Mesothelial cell of epicardium (in vitro differentiated cells): Measurements from ENCODE around the gene POLRMT. TPM values are rescaled to one million over a fixed set of nuclear protein-coding genes. Genes with fewer than 3 reads are reported as not detected.

ENCODE experiments used
- DNase-seq, 2 experiments: peaks; one replicate each; pipeline ENCODE4 v3.0.0; 2021; ENCODE audit warnings: low spot score in 2 of 2; ENCODE audit not compliant: unreplicated experiment in 2 of 2
- H3K27ac Mint-ChIP-seq: 2 replicates; pipeline ENCODE4 v1.8.0; 2021; ENCODE audit warnings: mixed read lengths
- H3K27me3 Mint-ChIP-seq: 2 replicates; pipeline ENCODE4 v1.8.0; 2021; ENCODE audit warnings: low read depth, mixed read lengths
- H3K36me3 Mint-ChIP-seq: 2 replicates; pipeline ENCODE4 v1.8.0; 2021; ENCODE audit warnings: mixed read lengths
- H3K4me1 Mint-ChIP-seq: 2 replicates; pipeline ENCODE4 v1.8.0; 2021; ENCODE audit warnings: mixed read lengths
- H3K4me3 Mint-ChIP-seq: 2 replicates; pipeline ENCODE4 v1.8.0; 2021; ENCODE audit warnings: mild to moderate bottlenecking, moderate library complexity, mixed read lengths
- H3K9me3 Mint-ChIP-seq: 2 replicates; pipeline ENCODE4 v1.8.0; 2021; ENCODE audit warnings: mixed read lengths
- CTCF ChIP-seq: fragments of 200-600 bp; sonication (generic); IDR thresholded peaks from one replicate; pipeline ENCODE4 v1.5.0; 2021; ENCODE audit warnings: antibody characterized with exemption; ENCODE audit not compliant: unreplicated experiment
- total RNA-seq: library from RNA; stranded (reverse); gene quantifications from 3 replicates; pipeline ENCODE4 v1.2.1, GENCODE V29; 2021

Gene POLRMT
- total RNA-seq, 1 donor from 2014 or later: 56.4 TPM

- no peak for TF ChIP-seq CTCF
- Mint-ChIP-seq H3K36me3 (no peaks in the 10 kb centered on the region), H3K4me1 (peaks cover 17% of the 10 kb centered on the region), H3K27me3 (no peaks in the 10 kb centered on the region), H3K9me3 (no peaks in the 10 kb centered on the region), H3K27ac (no peak overlapping the region), H3K4me3 (no peak overlapping the region)
- no peak for DNase-seq
These were observed 54.1 kb downstream of the POLRMT start for GRCh38 chr19:579111-579841.

- no peak overlapping the region for H3K27ac Mint-ChIP-seq
These were observed 55.6 kb downstream of the POLRMT start for GRCh38 chr19:577439-578392.

GRCh38 chr19:576768-577438 is 56.4 kb downstream of the POLRMT start:
- no peak overlapping the region for H3K4me3 Mint-ChIP-seq
- peaks cover 25% of the 10 kb centered on the region for H3K4me1 Mint-ChIP-seq
- H3K36me3 Mint-ChIP-seq: no peaks in the 10 kb centered on the region
- H3K27me3 Mint-ChIP-seq: no peaks in the 10 kb centered on the region
- no peaks in the 10 kb centered on the region for H3K9me3 Mint-ChIP-seq
- TF ChIP-seq CTCF: no peak
- H3K27ac Mint-ChIP-seq: no peak overlapping the region
- DNase-seq: no peak

More at GRCh38 chr19:577439-578392, 55.6 kb downstream of the POLRMT start:
- Mint-ChIP-seq H3K4me3 (no peak overlapping the region), H3K9me3 (no peaks in the 10 kb centered on the region), H3K27me3 (no peaks in the 10 kb centered on the region), H3K36me3 (no peaks in the 10 kb centered on the region), H3K4me1 (peaks cover 23% of the 10 kb centered on the region)
- no peak for DNase-seq
- TF ChIP-seq CTCF: no peak

- no peak for DNase-seq
- H3K27ac Mint-ChIP-seq: no peak overlapping the region
- H3K27me3 Mint-ChIP-seq: no peaks in the 10 kb centered on the region
- H3K4me3 Mint-ChIP-seq: peak overlapping the region; percentile 15
- H3K9me3 Mint-ChIP-seq: no peaks in the 10 kb centered on the region
- no peak for TF ChIP-seq CTCF
- peaks cover 33% of the 10 kb centered on the region for H3K4me1 Mint-ChIP-seq
- H3K36me3 Mint-ChIP-seq: no peaks in the 10 kb centered on the region
These were observed 57.5 kb downstream of the POLRMT start for GRCh38 chr19:575527-576506.
